ENCODE data around the gene EPB41.
"Not testable (repeated sequence)": the region's sequence is repeated elsewhere in the genome, so short reads cannot be mapped to it uniquely, and the experiment has no call there.

Gene EPB41

GRCh38 chr1:28914228-28915030 lies at the start of gene EPB41:
TSS of gene EPB41 (plus strand) at chr1:28914569. CDS start at chr1:28987438, 72,869 bp downstream.
- ATAC-seq, result peak; percentile 83 to 85

DNA sequence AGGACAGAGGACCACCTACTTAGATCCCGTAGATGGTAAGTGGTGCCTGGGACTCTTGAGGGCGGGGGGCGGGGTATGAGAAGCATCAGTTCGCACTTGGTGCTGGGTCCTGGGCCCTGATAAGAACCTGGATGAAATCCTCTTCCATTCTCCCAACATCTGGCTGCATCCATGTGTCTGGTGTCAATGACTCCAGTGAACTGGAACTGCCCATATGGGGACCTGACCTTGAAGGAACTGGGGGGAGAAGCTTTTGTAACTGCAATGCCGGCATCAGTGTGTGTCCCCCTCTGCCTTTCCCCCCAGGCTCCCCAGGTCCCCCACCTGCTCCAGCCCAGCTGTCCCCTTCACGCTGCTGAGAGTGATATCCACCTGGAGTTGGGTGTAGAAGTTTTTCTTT lies 49.7 kb upstream of the EPB41 start:
- no peak for ATAC-seq

GRCh38 chr1:28865997-28866650 lies 48.2 kb upstream of the EPB41 start:
- no peak for ATAC-seq

DNA sequence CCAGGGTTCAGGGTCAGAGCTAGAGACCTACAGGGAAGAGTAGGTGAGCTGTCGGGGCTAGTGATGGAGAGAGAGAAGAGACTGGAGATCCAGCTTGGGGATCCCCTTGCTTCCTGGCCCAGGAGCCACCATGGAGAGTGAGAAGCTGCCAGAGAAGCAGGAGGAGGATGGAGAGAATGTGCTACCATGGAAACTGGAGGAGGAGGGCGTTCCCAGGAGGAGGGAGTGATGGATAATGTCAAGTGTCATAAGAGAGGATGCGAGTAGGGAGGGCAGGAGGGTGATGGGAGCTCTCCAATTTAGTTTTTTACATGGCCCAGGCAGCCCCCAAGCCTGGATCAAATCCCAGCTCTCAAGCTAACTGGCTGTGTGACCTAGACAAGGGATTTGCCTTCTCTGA lies 46.5 kb upstream of the EPB41 start:
- no peak for ATAC-seq

- ATAC-seq, result no peak
These were observed 44.4 kb upstream of the EPB41 start for GRCh38 chr1:28869952-28870351.

GRCh38 chr1:28871631-28872401 lies 42.6 kb upstream of the EPB41 start:
- no peak for ATAC-seq

GRCh38 chr1:28875134-28875533 lies 39.2 kb upstream of the EPB41 start:
- ATAC-seq, result not testable (repeated sequence)

- ATAC-seq, result peak; percentile 73 to 78
These were observed 37.1 kb upstream of the EPB41 start for GRCh38 chr1:28877132-28877781.

DNA sequence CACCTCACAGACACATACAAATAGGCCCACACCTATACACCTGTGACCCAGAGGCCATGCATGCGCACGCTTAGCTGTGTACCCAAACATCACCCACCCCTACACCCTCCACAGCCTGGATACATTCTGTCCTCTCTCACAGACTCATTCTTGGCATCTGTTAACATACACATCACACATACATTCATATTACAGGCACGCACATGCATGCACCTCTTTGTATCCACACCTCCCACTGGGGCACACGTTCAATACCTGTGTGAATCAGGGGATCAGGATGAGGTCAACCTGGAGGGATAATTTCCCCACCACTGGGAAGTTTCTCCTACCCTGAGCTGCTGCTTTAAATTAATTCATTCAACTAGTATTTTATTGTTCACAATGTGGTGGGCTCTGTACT lies 35.6 kb upstream of the EPB41 start:
- ATAC-seq, result no peak

- peak in 1 of 2 donors; percentile 4 for ATAC-seq
These were observed 32.2 kb upstream of the EPB41 start for GRCh38 chr1:28882009-28882628.

GRCh38 chr1:28883242-28883616 lies 31.1 kb upstream of the EPB41 start:
- ATAC-seq, result no peak

DNA sequence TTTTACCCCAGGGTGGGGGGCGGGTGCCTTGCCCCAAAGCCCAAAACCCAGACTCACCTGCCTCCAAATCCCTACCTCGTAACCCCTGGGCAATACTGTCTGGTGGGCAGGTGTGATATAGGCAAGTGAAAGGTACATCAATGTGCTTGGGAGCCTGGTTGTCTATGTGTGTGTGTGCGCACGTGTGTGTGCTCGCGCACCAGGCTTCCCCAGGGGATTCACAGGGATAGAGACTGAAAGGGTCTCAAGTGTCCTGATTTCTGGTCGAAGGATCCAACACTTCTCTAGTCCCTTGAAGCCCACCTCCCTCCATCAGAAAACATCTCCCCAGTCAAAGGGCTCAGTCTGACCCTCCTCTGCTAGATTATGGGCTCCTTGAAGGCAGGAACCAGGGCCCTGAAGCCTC lies 28.9 kb upstream of the EPB41 start:
- ATAC-seq, result no peak

DNA sequence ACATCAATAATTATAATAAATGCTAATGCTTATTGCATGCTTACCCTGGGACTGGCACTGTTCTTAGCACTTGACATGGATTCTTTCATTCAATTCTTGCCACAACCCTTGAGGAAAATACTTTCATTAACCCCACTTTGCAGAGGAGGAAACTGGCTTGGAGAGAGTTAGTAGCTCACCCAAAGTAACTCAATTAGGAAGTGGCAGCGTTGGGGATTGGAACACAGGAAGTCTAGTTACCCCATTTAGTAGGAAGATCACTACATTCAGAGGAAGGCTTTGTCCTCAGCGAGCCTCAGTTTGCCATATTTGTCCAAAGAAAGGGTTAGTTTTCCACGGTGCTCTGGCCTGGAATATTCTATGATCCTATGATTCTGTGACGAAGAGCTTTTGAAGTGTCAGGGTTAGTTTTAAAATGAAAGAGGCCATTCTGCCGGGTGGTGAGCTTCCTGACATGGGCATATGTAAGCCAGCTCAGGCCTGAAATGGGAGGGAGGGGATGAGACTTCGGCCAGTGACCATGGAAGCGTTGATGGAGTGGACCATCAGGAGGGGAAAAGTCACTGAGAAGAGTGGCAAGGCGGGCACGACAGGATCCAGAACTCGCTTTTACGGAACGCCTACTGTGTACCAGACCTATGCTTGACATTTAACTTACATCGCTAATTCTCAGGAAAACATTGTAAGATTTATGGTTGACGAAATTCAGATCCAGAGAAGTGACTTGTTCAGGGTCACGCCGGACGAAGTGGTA lies 28.2 kb upstream of the EPB41 start:
- ATAC-seq, result no peak

DNA sequence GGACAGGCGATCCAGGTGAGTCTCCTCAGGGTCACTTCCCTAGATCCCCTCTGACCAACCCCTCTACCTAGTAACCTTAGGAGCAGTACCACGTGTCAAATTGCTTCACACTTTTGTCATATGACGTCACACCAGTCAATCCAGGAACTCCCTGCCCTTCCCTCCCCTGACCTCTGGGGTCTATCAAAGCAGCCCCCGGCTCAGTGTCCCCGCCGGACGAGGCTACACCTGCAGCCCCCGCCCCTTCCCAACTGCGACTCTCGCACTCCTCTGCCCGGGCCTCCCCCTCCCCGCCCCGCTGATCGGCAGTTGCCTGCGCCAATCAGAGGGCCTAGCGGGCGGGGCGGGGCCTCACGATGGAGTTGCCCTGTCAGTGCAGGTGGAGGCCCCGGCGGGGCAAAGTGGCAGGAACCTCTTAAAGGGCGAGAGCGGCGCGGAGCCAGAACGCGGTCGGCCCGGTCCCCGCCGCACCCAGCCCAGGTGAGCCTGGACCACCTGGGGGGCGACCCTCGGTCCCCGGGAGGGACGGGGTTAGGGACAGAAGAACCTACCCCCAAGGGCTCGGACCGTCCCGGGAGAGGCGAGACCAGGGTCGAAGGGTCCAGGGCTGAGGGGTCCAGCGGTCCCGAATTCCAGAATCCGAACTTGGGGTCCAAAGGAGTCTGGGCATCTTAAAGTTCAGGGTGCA lies 27.5 kb upstream of the EPB41 start:
- peak; percentile 71 to 75 for ATAC-seq

- no peak for ATAC-seq
These were observed 26.9 kb upstream of the EPB41 start for GRCh38 chr1:28887419-28887834.

- ATAC-seq, result no peak
These were observed 26.3 kb upstream of the EPB41 start for GRCh38 chr1:28887835-28888682.

- ATAC-seq, result no peak
These were observed 25.5 kb upstream of the EPB41 start for GRCh38 chr1:28888915-28889314.

DNA sequence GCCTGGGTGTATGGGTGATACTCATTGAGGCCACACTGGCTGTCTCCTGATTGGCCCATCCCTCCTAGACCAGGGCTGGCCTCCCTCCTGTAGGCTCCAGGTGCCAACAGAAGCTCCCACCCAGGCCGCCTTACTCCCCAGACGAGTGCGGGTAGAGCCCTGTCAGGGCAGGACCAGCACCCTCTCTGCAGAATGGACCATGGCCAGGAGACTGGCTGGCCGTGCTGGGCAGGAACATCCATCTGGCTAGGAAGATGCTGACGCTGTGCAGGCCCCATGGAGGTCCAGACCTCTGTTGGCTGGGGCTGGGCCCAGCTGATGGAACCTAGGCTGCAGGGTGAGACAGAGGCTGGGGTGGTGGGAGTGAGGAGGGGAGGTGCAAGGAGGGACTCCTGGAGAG lies 25.0 kb upstream of the EPB41 start:
- ATAC-seq, result no peak

GRCh38 chr1:28890435-28890834 lies 23.9 kb upstream of the EPB41 start:
- ATAC-seq, result no peak

DNA sequence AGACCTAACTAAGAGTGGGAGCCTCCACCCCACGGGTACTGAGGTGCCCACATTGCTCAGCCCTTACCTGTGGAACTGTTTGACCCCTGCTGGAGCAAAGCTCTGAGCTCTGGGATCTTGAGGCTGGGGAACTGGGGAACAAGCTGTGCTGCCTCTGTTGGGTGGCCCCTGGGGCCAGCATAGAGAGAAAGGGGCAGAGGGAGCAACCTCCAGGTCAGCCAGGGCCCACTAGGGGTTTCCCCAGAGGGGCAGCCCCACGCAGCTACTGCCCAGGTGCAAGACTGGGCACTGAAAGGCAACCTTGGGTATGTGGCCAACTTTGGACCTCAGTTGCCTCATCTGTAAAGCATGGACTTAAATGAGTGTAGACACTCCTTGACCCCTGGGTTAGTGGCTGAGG lies 23.5 kb upstream of the EPB41 start:
- ATAC-seq, result no peak

All from activated CD4-positive, CD25-positive, alpha-beta regulatory T cell treated with anti-CD3 and anti-CD28 coated beads, Interleukin-2, amount 50 U/mL, for 24 hours (primary cell).